K562 (cell line): ENCODE measurements around the gene DAD1.
"Not testable (repeated sequence)": the region's sequence is repeated elsewhere in the genome, so short reads cannot be mapped to it uniquely, and the experiment has no call there.

Source experiments
- ATF2 ChIP-seq: sonication (generic); formaldehyde crosslinking; IDR thresholded peaks from 2 replicates; pipeline ENCODE4 v1.8.1; 2022; ENCODE audit warnings: missing genetic modification reagents
- CTCF ChIP-seq, 3 experiments: IDR thresholded peaks in 2 of 3; conservative IDR thresholded peaks in 1 of 3; 2 replicates each; pipeline ENCODE4 v1.5.1; 2011 to 2012; ENCODE audit warnings: low read length in 3 of 3, mild to moderate bottlenecking in 3 of 3, control low read depth in 2 of 3, improper control_type of control experiment in 1 of 3, inconsistent platforms in 1 of 3, low read depth in 1 of 3, mixed read lengths in 1 of 3, moderate library complexity in 1 of 3; ENCODE audit not compliant: insufficient read depth in 2 of 3
- FOXK2 ChIP-seq, 2 experiments: fragments of 450-650 bp; IDR thresholded peaks in 1 of 2; conservative IDR thresholded peaks in 1 of 2; 2 replicates each; pipeline ENCODE4 v1.6.1; 2016; ENCODE audit warnings: low read depth in 2 of 2, mild to moderate bottlenecking in 1 of 2
- MYC ChIP-seq, 2 experiments: fragments of 250-450 bp in 1 of 2; sonication (Bioruptor Pico) in 1 of 2; IDR thresholded peaks; 2 replicates each; pipeline versions ENCODE4 v1.5.1 to v1.6.1; 2012 to 2021; ENCODE audit warnings: low read depth in 2 of 2, borderline replicate concordance in 1 of 2, improper control_type of control experiment in 1 of 2, low read length in 1 of 2, mild to moderate bottlenecking in 1 of 2, moderate library complexity in 1 of 2
- POLR2A ChIP-seq: fragments of 450-650 bp; conservative IDR thresholded peaks from 2 replicates; pipeline ENCODE4 v1.6.1; 2016
- TF ChIP-seq, protein P1 (sequence below), 2 experiments: fragments of 450-650 bp; formaldehyde crosslinking in 1 of 2; IDR thresholded peaks; 2 replicates each; pipeline versions ENCODE4 v1.4.0 to v1.6.1; 2014 to 2020; ENCODE audit warnings: mild to moderate bottlenecking in 2 of 2, borderline replicate concordance in 1 of 2, low read depth in 1 of 2

DNA sequence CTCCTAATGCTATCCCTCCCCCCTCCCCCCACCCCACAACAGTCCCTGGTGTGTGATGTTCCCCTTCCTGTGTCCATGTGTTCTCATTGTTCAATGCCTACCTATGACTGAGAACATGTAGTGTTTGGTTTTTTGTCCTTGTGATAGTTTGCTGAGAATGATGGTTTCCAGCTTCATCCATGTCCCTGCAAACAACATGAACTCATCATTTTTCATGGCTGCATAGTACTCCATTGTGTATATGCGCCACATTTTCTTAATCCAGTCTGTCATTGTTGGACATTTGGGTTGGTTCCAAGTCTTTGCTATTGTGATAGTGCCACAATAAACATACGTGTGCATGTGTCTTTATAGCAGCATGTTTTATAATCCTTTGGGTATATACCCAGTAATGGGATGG is 26.7 kb upstream of the DAD1 start:
- TF ChIP-seq MYC (IDR thresholded peaks at IDR 0.05; ENCODE audit: low read depth, low read length); MYC (CRISPR knock-in tag; IDR thresholded peaks at IDR 0.05; ENCODE audit: borderline replicate concordance, low read depth); FOXK2 (conservative IDR thresholded peaks at IDR 0.05 in 1 of 2, IDR thresholded peaks at IDR 0.05 in 1 of 2; ENCODE audit: low read depth in 2 of 2); ATF2 (CRISPR knock-in tag); CTCF (IDR thresholded peaks at IDR 0.05 in 2 of 3, conservative IDR thresholded peaks at IDR 0.05 in 1 of 3; ENCODE audit: insufficient read depth in 2 of 3, low read depth in 1 of 3, low read length in 3 of 3); POLR2A: not testable (repeated sequence)
- TF ChIP-seq, protein P1, sequence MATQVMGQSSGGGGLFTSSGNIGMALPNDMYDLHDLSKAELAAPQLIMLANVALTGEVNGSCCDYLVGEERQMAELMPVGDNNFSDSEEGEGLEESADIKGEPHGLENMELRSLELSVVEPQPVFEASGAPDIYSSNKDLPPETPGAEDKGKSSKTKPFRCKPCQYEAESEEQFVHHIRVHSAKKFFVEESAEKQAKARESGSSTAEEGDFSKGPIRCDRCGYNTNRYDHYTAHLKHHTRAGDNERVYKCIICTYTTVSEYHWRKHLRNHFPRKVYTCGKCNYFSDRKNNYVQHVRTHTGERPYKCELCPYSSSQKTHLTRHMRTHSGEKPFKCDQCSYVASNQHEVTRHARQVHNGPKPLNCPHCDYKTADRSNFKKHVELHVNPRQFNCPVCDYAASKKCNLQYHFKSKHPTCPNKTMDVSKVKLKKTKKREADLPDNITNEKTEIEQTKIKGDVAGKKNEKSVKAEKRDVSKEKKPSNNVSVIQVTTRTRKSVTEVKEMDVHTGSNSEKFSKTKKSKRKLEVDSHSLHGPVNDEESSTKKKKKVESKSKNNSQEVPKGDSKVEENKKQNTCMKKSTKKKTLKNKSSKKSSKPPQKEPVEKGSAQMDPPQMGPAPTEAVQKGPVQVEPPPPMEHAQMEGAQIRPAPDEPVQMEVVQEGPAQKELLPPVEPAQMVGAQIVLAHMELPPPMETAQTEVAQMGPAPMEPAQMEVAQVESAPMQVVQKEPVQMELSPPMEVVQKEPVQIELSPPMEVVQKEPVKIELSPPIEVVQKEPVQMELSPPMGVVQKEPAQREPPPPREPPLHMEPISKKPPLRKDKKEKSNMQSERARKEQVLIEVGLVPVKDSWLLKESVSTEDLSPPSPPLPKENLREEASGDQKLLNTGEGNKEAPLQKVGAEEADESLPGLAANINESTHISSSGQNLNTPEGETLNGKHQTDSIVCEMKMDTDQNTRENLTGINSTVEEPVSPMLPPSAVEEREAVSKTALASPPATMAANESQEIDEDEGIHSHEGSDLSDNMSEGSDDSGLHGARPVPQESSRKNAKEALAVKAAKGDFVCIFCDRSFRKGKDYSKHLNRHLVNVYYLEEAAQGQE (IDR thresholded peaks at IDR 0.05; ENCODE audit: borderline replicate concordance) = not testable (repeated sequence)
- TF ChIP-seq, protein P1 (CRISPR knock-in tag; IDR thresholded peaks at IDR 0.05; ENCODE audit: low read depth) = not testable (repeated sequence)
